Measurements from ENCODE around the gene CASP12.

Gene CASP12

DNA sequence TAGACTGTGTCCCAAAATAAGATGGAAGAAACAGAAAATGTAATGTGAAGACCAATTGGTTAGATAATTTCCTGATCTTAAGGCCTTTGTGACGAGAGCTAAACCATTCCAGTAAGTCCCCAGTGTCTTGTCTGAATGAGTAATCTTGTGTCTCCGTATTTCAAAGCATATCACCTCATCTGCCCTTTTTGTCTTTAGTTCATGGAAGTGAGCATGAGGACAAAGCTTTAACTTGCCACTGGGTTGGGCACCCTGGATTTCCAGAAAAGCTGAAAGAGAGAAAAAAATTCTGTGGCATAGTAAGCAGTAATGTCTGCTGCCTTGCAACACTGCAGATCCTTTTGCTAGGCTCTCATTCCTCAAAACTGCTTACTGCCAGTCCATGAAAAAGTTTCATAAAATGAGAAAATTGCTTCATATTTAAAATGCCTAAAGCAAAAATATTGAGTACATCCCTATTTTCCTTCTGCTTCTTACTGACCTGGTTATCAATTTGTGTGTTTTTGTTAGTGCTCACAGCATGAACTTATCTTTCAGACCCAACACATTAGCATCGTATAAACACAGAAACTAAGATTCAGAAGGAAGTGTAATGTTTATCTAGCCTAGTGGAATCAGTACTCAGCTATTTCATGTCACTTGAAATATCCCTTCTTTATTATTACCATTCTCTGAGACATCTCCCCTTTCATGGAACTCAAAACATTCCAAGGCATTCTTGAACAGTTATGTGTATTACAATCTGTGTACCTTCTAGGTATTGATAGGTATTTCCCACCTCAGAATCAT lies 5.3 kb downstream of the CASP12 start:
- DNase-seq (ENCODE audit: low spot score), result no peak

DNA sequence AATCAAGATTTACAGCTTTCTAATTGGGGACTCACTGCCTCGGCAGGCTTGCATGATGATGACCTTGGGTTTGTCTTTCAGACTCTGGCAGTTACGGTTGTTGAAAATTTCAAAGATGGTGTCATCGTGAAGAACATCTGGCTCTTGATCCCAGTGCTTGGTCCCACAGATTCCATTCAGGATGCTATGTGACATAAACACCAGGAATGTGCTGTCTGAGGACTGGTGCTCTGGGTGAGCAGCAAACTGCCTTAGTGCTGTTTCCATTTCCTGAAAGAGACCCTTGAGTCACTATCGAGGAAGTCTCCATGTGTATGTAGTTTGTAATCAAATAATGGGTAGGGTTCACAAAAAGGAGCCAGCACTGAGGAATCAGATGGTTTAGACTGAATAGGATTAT lies 7.1 kb downstream of the CASP12 start:
- peak; percentile 38 for DNase-seq (ENCODE audit: low spot score)

DNA sequence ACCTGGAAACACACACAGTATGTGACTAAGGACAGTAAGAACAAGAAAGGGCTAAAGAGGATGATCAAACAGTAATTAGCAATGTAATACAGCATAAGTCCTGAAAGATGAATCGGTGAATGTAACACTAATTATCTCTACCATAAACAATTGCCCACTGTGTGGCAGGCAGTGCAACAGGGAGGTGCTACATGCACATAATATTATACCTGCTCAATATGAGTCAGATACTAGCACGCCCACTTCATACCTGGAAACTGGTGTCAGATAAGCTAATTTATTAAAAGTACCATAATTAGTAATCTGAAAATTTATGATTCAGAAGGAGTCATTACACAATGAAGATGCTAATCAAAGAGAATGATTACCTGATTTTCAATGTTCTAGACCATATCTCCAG lies 14.9 kb downstream of the CASP12 start:
- no peak for DNase-seq (ENCODE audit: low spot score)

DNA sequence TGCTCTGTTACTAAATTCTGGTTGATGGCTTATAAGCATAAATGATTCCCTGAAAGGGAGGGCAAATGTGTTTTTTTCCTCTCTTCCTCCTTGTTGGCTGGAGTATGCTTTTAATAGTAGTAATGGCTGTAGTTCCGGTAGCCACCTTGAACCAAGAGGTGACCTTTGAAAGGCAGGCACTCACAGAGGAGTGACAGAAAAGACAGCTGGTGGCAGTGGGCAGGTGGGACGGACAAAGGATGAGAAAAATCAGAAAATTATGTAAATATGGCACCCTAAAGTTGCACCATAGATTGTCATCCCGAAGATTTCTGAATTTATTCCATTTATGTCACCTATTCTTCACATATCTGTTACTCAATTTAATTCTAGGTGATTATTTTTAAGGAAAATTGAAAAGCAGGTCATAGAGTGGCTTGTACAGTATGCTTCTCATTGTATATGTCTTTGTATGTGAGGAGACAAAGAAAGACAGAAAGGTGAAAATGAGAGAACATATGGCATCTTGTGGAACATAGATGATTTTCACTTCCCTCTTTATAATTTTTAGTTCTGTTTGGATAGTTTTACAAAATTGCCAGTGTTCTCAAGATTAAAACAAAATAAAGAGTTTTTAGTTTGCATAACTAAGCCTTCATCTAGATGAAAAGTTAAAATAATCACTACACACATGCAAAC lies 17.0 kb downstream of the CASP12 start:
- DNase-seq (ENCODE audit: low spot score), result no peak

DNA sequence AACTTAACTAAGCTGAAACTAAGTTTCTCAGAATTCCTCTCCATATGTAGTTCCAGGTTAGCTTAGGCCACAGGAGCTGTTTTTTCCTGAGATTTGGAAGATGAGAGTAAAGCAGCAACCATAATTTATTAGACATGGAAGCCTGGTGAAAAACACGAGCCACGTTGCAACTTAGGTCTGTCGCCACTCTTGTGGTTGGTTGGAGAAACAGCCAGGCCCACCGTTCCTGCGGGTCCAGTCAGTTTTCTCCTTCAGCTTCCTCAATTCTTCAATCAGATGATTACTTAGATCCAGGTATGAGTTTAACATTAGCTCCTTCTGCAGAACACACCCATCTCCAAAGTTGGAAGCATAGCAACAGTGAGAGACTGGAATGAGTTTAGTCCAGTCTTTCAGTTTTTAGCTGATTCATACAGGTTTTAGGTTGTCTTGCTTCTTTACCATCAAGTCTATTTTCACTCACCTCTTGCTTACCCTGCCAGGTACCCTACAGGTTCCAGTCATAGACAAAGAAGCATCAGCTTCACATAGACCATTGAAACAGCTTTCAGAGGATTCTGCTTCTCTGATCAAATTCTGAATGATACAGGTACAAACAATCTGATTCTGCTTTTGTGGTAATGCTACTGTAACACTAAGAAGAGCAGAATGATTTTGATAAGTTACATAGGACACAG lies 18.6 kb downstream of the CASP12 start:
- no peak for DNase-seq (ENCODE audit: low spot score)

DNA sequence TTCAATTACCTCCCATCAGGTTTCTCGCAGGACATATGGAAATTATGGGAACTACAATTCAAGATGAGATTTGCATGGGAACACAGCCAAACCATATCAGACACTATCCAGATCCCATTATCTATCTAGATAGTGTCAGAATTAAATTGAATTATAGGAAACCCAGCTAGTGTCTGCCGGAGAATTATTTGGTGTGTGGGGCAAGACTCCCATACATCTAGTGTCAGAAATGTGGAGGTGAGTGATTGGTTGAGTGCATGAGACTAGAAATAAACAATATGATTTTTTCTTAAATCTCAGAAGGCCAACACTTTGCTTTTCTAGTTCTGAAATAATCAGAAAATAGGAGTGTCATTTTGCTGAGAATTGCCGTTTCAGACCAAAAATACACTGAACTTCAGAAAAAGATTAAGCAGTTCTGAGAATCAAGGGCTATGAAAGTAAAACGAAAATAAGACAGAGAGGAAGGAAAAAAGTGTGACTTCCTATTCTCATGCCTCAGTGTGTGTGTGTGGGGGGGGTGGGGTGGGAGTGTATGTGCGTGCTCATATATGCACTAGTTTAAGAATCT lies 21.3 kb downstream of the CASP12 start:
- DNase-seq (ENCODE audit: low spot score), result no peak

DNA sequence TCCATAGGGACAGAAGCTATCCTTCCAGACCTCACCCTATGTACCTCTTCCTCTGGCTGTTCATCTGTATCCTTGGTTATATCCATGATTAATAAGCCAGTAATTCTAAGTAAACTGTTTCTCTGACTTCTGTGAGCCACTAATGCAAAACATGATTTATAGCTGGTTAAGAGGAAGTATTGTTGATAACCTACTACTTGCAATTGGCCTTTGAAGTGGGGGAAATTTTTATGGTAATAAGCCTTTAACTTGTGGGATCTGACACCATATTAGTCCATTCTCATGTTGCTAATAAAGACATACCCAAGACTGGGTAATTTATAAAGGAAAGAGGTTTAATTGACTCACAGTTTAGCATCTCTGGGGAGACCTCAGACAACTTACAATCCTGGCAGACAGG lies 21.9 kb downstream of the CASP12 start:
- DNase-seq (ENCODE audit: low spot score), result no peak

DNA sequence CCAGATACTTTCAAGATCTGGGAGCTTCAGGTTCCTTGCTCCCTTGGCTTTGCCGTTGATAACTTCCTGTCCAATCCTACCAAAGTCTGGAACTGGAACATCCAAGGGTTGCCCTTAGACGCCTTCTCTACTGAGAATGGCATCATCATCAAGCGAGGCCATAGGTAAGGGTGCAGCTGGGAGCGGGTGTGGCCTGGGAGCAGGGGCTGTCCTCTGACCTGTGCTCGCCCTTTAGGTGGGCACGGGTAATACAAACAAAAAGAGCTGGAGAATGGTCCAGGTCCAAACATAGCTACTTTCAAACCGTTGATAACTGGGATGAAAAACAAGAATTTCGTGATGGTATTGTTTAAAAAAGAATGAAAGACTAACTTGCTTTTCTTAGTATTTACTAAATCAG lies 25.0 kb downstream of the CASP12 start:
- DNase-seq (ENCODE audit: low spot score), result no peak

DNA sequence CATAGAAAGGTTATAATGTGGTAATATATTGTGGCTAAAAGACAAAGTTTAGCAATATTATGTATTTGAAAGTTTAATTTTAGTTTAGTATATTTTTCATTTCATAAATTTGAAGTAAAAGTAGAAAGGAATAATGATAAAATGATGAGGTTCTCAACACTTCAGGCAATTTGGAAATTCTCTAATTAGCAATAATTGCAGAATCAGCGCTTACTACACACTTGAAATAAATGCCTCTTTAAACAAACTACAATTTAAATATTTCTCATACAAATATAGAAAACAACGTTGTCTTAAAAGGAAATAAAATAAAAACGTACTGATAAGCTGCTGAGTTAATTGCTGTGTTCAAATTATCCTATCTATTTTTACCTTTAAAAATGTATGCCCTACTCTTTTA lies 25.9 kb downstream of the CASP12 start:
- no peak for DNase-seq (ENCODE audit: low spot score)

DNA sequence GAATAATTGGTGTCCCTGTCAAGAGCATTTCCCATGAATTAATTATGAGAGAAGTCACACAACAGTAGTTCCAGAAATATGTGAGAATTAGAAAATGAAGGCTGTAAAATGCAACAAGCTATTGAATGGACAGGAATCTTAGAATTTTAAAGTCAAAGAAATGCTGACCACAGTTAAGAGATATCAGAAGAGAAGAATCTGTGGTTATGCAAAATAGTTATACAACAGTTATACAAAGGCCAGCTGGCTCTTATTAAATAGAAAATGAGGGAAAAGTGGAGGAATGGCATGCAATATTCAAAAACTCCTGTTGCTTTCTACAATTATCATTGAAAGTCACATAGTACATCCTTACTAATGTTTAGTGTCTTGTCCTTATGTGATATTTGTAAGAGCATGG lies 27.4 kb downstream of the CASP12 start:
- no peak for DNase-seq (ENCODE audit: low spot score)

DNA sequence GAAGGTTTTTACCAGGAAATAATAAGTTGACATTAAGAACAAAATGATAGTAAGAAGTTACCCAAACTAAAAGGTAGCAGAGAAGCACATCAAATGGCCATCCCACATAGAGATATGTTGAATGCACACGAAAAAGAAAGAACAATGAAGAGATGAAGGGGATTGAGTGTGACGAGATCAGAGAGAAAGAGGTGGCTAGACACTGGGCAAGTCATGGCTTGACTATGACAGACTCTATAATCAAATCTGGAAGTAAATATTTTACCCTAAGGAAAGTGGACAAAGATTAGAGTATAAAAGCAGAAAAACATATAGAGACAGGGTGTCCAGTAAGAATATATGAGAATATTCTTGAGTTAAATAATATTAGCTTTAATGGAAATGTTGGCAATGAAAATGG lies 31.4 kb downstream of the CASP12 start:
- DNase-seq (ENCODE audit: low spot score), result no peak

DNA sequence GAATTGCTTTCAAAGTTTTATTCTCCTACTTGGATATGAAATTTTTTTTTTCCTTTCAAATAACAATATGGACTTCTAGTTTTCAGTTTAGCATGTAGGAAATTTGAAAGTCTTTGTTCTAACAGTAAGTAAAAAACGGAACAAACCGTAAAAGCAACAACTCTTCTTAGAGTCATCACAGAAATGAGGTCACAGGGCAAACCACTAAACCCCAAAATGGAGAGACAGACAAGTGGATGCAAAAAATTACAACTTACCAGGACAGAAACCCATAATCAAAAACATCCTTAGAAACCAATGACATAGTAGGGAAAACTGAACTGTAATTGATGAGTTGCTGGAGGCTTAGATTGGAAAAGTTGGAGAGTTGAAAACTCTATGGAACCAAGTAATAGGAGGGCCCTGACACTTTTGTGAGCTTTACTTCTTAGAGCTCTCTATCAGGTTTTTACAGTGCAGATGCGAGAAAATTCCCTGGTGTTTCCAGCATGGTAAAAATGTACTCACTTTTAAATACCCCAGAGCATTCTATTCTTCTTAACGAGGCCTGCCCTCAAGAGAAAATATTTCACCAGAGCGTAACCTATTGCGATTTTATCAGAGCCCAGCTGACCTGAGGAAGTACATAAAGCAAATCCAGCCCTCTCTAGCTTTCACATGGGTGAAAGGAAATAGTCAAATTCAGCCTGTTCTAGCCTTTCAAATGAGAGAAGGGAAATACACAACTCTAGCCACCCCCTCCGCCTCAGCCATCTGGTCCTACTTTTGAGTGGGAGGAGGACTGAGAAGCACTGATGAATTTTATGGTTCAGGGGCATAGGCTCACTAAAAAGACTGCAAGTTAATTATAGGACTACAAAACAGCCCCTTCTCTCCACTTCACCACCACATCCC lies 39.1 kb downstream of the CASP12 start:
- no peak for DNase-seq (ENCODE audit: low spot score)

DNA sequence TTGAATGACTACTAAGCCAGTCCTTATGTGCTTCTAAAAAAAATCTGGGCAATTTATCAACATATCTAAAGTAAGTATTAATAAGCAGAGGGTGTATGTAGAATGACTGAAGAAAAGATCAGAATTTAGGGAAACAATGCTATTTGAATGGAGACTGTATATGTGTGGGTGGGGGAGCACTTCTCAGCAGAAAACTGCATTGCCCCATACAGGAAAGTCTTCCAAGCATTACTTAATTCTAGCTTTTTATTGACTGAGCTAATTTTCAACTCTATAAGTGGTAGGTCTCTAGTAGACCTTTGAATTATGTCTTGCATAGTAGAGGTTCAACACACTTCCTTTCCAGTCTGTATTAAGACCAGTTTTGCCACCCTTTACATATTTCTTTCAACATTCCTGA lies 41.7 kb downstream of the CASP12 start:
- DNase-seq (ENCODE audit: low spot score), result no peak

DNA sequence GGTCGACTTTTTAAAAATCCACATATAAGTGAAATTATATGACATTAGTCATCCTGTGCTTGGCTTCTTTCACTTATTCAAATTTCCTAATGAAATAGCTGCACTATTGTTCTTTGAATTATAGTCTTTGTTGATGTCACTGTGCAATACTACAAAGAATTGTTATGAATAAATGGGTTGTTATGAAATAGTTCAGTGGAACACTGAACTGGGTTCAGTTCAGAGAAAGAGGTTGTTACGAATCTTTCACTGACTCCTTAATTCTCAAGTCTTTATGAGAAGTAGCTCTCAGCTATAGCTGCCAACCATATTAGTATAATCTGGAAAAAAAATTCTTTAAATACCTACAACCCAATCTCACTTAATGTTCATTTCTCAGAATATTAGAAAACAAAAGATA lies 42.3 kb downstream of the CASP12 start:
- DNase-seq (ENCODE audit: low spot score), result no peak

DNA sequence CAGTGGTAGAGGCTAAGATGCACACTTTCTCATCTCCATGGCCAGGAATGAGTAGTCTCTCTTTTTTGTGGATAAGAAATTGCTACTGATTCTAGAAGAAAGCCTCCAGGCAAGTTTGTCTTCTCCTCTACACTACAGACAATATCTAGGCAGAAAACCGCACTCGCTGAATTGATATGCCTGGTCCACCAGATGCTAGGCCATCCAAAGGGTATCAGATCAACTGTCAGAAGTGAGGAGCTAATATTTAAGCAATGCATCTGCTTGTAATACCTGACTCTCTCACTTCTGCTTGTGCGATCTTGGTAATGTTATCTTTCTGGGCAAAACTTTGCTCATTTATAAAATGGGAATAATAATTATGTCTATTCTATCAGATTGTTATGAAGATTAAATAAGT lies 45.0 kb downstream of the CASP12 start:
- DNase-seq (ENCODE audit: low spot score), result no peak

DNA sequence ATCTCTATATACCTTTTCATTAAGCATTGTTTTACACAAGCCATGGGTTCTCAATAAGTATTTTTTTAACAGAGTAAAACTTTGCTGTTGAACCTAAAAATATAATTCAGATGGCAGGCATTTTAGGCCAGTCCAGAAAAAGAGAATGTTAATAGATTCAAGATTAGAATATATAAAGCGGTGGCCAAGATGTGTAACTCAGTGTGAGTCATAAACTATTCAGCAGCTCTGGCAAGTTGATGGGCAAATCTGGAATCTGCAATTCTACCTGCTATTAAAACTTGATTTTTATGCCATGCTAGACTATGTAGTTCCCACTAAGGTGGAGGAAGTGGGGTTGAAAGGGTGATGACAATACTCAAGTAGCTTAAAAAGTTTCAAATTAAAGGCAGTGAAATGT lies 45.4 kb downstream of the CASP12 start:
- DNase-seq (ENCODE audit: low spot score), result no peak

DNA sequence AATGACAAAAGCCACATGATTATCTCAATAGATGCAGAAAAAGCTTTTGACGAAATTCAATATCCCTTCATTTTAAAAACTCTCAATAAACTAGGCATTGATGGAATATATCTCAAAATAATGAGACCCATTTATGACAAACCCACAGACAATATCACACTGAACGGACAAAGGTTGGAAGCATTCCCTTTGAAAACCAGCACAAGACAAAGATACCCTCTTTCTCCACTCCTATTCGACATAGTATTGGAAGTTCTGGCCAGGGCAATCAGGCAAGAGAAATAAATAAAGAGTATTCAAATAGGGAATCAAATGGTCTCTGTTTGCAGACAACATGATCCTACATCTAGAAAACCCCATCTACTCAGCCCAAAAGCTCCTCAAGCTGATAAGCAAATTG lies 52.0 kb downstream of the CASP12 start:
- DNase-seq (ENCODE audit: low spot score), result no peak

DNA sequence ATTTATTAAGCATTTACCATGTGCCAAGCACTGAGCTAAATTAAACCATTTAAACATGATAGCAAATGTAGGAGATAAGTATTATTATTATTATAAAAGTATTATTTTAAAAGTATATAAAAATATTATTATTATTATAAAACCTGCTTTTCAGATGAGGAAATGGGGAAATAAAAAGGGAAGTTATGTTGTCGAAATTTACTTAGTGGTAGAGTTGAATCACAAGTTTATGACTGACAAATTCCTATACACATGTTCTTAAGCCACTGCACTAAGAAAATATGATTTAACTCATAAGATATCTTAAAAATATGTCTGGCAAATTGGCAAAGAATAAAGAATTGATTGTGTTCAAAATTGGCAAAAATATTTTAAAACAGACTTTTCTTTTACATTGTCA lies 53.8 kb downstream of the CASP12 start:
- no peak for DNase-seq (ENCODE audit: low spot score)

DNA sequence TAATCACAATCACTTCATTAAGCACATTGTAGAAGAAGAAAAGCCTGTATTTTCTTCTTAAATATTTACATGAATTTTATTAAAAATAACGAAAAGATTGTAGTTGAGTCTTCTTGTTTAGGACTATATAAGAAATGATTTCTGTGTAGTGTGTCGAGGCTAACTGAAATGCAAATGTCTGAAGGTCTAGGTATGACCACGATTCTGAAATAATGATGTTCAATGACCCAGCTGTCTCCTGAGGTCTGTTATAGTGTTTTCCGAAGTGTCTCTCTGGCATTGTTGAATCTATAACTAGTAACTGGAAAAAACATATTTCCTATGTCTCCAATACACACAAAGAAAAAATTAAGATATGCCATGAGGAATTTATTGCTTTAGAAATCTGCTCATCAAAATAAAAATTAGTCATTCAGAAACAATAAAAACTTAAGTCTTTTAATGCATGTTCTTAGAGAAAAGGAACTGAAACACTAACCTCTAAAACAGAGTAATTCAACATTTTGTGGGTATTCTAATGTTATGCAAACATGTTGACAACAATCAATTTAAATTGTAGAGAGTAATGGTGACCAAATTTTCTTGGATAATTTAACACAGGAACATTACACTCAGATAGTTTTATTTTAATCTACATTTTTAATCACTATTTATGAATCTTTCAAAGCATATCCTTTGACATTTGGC lies 55.0 kb downstream of the CASP12 start:
- no peak for DNase-seq (ENCODE audit: low spot score)

DNA sequence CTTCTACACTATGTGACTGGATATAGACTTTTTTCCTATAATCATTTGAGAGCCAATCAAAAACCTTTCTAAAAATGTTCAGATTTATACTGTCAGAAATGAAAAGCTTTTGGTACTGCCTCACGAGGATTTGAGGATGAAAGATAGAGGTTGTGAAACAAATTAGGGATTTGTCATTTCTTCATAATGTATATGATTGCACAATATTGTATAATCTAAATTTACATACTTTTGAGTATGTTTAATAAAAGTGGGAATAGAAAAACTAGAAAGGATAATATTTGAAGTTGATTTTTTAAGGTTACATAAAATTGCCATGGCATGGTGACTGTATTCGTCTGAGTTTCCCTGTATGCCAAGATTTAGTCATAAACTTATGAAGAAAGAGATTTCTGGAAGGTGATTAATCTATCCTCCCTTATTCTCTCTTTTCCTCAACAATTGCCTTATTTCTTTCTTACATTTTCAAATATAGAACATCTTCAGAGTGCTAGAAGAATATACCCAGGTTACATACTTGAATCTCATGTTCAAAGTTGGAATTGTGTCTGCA lies 56.2 kb downstream of the CASP12 start:
- no peak for DNase-seq (ENCODE audit: low spot score)

DNA sequence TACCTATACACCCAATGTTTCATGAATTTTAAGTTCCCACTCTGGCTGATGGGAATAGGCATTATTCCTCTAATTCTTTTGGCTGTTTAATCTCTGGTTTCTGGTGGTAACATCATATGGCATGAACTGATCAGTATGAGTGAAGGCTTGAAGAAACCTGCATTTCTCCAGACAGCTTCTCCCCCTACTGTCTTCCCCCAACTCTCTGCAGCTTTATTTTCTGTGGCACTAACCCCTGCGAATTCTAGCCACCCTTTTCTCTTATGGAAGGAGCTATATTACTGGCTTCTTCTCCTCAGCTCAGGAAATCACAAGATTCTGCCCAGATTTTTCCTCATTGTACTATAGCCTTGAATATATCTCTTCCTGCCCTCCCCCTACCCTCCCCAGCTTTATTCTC lies 57.1 kb downstream of the CASP12 start:
- no peak for DNase-seq (ENCODE audit: low spot score)

All from AG08395 (cell line).